Cardiac fibroblast (primary cell): Measurements from ENCODE around the gene PALD1.
A peak's percentile ranks its signal among the peaks of the same experiment; 100 is the strongest.
"Not testable (repeated sequence)": the region's sequence is repeated elsewhere in the genome, so short reads cannot be mapped to it uniquely, and the experiment has no call there.

Experiments used
- DNase-seq, 2 donors: peaks; one replicate each; pipeline versions ENCODE4 v3.0.0 to v3.0.0-alpha.2; 2010; ENCODE audit warnings: low read depth in 2 of 2
- H3K4me3 ChIP-seq, 2 donors: replicated peaks in 1 of 2; 1 replicate in 1 of 2; 2 replicates in 1 of 2; pipeline ENCODE4 v1.5.1; 2011; ENCODE audit warnings: low read depth in 2 of 2, low read length in 2 of 2, mild to moderate bottlenecking in 2 of 2, moderate library complexity in 1 of 2
- CTCF ChIP-seq: IDR thresholded peaks from one replicate; pipeline ENCODE4 v1.5.1; 2011; ENCODE audit warnings: low read depth, mild to moderate bottlenecking, low read length, inconsistent platforms

PALD1 gene

GRCh38 chr10:70605161-70605560 is 126.6 kb downstream of the PALD1 start:
- TF ChIP-seq CTCF = no peak
- no peak for DNase-seq
- H3K4me3 ChIP-seq = no peak overlapping the region

GRCh38 chr10:70607936-70608335 is 129.4 kb downstream of the PALD1 start:
- TF ChIP-seq CTCF = no peak
- no peak for DNase-seq

GRCh38 chr10:70613941-70614340 is 135.4 kb downstream of the PALD1 start:
- H3K4me3 ChIP-seq = no peak overlapping the region
- no peak for DNase-seq
- TF ChIP-seq CTCF = no peak

More at GRCh38 chr10:70607936-70608335, 129.4 kb downstream of the PALD1 start:
- H3K4me3 ChIP-seq = no peak overlapping the region

GRCh38 chr10:70614364-70614763 is 135.8 kb downstream of the PALD1 start:
- H3K4me3 ChIP-seq, DNase-seq: not testable (repeated sequence)

GRCh38 chr10:70615211-70615610 is 136.6 kb downstream of the PALD1 start:
- no peak overlapping the region for H3K4me3 ChIP-seq
- TF ChIP-seq CTCF = no peak
- no peak for DNase-seq

GRCh38 chr10:70615784-70616522 is 137.4 kb downstream of the PALD1 start:
- peak in 1 of 2 donors; percentile 71 for DNase-seq
- H3K4me3 ChIP-seq = no peak overlapping the region

GRCh38 chr10:70616761-70617160 is 138.2 kb downstream of the PALD1 start:
- no peak for DNase-seq
- no peak for TF ChIP-seq CTCF
- no peak overlapping the region for H3K4me3 ChIP-seq

More at GRCh38 chr10:70615784-70616522, 137.4 kb downstream of the PALD1 start:
- no peak for TF ChIP-seq CTCF
